Measurements from ENCODE around the gene CPA1.

Gene CPA1

DNA sequence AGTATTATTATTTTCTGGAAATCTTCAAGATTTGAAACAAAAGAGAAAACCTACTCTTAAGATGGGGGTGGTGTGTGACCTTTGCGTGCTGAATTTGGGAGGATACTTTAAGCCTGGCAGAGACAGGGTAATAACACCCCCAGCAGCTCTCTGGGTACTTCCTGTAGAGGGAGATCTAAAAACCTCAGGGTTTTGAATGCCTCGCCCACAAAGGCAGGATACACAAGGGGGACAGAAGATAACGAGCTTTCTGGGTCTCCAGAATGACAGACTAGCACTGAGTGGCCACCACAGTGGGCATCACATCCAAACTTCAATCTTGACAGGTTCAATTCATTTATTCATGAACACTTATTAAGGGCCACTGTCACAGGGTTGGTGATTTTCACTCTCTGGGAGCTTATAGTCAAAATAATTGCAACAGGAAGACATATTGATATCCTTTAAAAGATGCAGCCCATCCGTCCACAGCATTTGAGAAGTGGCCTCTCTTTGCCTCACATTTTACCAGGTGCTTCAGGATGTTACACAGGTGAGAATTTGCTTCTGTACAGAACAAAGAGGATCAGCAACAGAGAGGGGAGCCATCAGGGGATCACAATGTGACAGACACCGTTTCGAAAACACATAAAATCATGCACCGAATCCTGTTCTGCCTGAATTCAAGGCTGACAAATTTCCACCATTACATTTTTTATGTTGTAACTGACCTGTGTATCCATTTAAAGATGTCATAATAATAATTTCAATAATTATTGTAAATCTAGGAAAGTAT is 14.3 kb downstream of the CPA1 start:
- no peak for DNase-seq (ENCODE audit: low read depth in 3 of 3)

DNA sequence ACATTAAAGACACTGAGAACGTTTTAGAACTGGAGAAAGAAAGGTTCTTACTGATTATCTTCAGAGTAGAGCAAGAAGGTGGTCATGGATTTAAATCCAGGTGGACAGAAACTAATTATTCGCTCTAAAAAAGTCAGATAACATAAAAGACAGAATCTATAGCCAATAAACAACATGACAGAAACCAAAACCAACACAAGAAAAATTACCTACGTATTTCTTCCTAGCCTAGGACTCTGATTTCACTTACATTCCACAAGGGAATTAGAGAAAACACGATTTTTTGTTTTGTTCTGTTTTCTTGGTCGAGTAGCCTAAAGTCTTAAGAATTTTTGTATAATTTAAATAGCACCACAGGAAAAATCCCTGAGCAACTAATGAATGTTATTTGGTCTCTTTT is 15.1 kb downstream of the CPA1 start:
- DNase-seq (ENCODE audit: low read depth in 3 of 3) = no peak

DNA sequence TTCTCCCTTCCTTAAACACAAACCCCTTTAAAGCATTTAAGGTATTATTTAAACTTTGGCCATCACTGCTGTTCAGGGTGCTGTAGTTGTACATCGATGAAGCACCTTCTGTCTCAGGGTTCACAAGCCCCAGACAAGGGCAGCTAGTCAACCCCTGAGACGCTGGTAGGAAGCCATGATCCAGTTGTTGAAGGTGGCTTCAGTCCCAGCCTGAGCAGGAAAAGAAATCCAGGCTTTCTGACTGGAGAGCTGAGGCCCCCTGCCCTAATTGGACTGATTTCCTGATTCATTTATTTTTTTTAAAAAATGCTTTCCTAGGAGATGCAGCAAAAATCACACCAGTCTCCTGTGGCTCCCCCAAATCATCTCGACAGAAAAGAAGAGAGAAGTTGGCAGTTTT is 15.8 kb downstream of the CPA1 start:
- no peak for DNase-seq (ENCODE audit: low read depth in 3 of 3)

DNA sequence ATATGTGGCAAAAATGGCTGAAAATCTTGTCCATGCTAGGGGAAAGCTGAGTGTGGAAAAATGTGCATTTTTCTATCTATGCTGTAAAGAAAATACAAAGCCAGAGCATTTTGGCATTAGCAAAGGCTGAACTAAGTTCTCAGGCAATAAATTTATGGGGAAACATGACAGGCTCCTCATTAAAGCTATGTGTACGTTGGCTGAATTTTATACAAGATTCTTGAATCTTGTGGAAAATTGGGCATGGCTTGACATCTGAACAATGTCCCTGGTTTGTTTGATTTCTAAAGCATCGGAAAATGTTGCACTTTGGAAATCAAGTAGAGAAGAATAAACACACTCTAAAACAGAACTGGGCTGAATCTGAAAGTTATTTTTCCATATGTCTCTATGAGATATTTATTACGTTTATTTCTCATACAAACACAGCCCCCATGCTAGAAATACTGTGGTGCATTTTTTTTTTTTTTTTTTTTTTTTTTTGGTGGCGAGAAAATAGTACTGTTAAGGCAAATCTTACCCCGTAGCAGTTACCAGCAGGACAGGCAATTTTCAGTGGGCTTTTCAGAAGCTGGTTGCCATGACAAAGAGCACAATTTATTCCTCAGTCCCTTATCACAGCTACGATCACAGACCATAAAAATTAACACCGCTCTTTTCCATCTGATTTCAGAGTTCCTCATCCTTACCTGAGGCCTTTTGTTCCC is 16.9 kb downstream of the CPA1 start:
- no peak for DNase-seq (ENCODE audit: low read depth in 3 of 3)

DNA sequence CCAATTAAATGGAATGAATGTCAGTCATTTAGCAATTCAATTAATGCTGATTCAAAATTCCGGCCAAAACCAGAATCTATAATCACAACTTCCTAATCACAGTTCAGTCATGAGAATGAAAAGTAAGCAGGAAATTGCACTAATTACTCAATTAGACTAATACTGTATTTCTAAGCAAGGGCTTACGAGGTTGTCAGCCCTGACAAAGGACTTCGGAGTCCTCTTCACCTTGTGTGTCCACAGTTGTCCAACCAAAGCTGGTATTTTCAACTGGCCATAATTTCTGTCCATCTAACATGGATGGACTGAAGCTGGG is 17.4 kb downstream of the CPA1 start:
- DNase-seq (ENCODE audit: low read depth in 3 of 3) = no peak

DNA sequence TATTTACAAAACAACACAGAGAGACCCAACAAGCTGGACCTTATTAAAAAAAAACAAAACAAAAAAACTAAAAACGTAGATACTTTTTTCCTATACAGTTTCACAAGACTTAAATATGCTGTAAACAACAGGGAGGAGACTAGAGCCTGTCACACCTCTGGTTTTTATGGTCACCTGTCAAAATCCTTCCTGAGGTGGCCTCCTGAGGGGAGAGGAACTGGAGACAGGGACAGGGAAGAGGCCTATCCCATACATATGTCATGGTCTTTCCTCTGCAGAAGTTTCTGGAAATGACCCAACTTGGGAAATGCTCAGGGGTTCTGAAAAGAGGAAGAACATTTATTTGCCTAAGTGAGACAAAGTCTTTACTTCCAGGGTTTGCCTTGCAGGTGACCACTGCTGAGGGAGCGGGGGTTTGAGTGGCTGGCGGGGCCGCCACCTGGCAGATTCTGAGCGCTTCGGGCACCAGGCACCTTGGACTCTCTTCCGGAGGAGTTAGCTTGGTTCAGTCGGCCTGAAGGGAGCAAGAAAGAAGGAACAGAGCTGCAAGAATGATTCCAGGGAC is 18.3 kb downstream of the CPA1 start:
- DNase-seq (ENCODE audit: low read depth in 3 of 3) = no peak

DNA sequence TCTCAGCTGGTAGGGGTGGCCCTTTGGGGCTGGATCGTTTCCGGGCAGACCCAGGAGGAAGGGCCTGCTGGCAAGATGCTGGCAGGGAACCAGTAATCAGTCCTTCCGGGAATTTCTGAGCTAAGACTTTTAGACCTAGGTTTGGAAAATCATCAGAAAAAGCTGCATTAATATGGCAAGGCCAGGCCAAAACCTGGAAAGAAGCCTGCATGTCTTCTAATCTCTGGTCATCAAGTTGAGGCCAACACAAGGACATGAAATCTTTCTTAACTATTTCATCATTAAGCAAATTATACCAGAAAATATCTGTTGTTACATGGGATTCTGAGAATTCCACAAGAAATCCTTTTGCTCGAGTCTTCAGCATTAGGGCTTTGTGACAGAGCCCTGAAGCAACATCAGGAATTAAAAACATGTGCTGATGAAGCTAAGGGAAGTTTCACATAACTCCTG is 19.9 kb downstream of the CPA1 start:
- no peak for DNase-seq (ENCODE audit: low read depth in 3 of 3)

DNA sequence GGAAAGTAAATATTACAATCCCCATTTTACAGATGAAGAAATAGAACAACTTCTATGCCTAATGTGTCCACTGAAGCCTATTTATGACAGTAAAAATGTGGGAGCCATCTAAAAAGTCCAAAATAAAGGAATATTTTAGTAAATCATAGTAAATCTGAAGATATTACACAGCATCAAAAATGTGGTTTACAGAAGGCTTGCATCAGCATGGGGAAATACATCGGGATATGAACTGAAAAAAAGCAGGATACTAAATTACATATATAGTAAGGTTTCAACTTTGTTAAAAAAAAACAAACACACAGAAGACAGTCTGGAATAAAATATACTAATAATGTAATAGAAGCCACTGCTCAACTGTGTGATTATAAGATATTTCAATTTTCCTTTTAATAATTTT is 20.8 kb downstream of the CPA1 start:
- DNase-seq (ENCODE audit: low read depth in 3 of 3) = no peak

DNA sequence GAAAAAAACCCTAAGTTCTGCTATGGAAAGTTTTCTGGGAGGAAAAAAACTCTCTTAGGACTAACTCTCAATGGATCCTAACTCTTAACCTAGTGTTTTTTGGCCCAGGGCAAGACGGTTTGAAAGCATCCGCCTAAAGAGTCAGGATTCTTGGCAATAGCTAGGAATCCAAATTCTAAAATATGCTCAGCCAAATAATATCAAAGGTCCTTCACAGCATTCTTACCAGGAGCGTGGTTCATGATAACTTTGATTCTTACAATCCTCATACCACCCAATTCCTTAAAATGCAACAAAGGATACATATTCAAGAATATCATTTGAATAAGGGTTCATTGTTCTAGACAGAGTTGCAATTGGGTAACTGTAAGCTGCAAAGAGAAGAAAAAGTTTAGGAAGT is 21.3 kb downstream of the CPA1 start:
- no peak for DNase-seq (ENCODE audit: low read depth in 3 of 3)

DNA sequence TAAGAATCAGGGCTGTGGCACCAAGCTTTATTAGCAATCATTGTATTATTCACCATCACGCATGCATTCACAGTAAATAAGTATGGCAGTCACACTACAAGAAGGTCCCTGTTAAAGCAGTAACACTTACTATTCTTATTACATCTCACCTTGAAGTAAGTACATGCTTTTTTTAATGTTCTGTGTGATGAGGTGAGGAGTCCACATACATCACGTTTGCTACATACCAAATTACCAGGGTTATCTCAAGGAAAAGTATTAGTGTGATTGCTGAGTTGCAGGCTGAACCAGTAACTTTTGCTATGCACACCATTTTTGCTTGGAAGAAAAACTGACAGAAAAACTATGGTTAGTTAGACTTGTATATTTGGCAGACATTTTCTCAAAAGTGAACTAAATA is 24.7 kb downstream of the CPA1 start:
- no peak for DNase-seq (ENCODE audit: low read depth in 3 of 3)

DNA sequence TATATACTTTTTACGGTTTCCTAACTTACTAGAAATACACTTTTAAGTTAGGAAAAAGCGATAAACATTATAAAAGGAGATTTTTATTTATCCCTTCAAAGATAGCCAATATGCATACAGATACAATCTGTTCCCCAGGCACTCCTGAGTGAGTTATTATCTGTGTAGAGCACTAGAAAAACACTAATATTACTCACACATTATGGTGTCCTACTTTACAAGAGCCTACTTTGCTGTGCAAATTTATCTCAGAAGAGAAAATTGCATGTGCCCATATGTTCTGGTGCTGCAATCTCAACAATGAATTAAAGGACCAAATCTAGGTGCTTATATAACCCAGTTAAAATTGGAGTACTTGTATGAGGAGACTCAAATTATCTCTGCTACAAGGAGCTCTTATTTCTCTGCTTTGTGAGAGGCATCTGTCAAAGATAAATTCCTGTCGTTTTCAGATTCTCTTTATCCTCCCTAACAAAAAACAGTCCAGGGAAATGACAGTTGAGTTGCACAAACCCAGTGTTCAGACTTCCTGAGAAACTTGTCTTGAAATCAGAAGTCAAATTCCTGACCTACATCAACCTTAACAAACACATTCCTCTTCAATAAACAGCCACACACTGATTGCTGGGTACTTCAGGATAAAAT is 28.9 kb downstream of the CPA1 start:
- DNase-seq (ENCODE audit: low read depth in 3 of 3) = no peak

DNA sequence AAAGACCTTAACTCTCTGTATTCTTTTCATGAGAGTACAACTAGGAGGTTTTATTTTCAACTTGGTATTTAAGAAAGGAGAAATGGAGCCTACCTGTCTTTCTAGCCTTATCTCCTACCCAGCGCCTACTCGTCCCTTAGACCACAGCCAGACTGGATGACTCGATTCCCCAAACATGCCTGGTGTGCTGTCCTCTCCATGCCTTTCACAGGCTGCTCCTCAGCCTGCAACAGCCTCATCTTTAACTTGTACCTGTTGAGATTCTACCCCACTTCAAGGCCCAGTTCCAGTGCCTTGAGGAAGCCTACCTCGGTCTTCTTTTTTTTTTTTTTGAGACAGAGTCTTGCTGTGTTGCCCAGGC is 29.4 kb downstream of the CPA1 start:
- no peak for DNase-seq (ENCODE audit: low read depth in 3 of 3)

DNA sequence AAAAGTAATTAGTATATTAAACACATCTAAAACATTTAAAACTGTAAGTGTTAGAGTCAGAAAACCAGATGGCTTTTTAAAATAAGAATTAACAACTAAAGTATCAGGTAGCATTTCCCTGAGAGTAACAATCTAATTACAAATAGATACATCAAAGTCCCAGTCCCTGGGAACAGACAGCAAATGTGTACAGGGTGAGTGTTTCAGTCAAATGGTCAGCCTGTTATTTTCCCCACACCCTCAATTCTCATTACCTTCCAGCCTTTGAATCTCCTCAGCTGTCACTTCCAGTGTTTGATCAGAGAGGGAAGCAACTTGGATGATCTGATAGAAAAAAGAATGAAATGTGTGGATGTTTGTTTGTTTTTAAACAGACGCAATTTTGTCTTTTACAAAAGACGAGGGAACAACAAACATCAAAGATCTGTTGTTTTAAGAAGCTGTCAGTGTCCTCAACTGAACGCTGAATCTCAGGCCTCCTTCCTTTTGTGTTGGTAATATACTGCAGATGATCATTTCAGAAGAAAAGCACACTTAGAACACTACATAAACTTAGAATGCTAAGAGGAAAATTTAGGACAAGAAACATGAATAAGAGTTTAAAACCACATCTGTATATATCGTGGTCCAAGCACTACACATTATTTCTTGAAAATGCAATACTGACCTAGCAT is 30.7 kb downstream of the CPA1 start:
- DNase-seq (ENCODE audit: low read depth in 3 of 3) = no peak

DNA sequence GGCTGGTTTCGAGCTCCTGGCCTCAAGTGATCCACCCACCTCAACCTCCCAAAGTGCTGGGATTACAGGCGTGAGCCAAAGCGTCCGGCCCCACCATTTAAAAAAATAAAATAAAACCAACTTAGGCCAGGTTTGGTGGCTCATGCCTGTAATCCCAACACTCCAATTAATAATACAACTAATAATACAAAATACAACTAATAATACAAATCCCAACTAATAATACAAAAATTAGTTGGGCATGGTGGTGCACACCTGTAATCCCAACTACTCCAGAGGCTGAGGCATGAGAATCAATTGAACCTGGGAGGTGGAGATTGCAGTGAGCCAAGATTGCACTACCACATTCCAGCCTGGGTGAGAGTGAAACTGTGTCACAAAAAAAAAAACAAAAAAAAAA is 32.9 kb downstream of the CPA1 start:
- no peak for DNase-seq (ENCODE audit: low read depth in 3 of 3)

DNA sequence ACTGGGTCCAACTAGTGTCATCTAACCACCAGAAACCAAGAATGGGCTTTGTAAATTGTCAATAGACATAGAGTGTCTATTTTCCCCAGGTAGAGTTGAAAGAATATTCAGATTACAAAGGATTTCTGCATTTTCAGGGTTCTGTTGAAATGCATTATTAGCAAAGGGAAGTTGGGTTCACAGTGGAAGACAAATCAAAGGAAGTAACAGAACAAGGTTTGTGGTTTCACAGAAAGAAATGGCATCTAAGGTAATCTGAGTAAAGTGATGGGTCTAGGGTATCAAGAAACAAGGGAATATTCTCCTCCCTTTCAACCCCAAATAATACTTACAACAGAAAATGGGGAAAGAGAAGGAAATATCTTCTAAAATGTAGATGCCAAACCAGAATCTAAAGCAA is 34.7 kb downstream of the CPA1 start:
- DNase-seq (ENCODE audit: low read depth in 3 of 3) = no peak

DNA sequence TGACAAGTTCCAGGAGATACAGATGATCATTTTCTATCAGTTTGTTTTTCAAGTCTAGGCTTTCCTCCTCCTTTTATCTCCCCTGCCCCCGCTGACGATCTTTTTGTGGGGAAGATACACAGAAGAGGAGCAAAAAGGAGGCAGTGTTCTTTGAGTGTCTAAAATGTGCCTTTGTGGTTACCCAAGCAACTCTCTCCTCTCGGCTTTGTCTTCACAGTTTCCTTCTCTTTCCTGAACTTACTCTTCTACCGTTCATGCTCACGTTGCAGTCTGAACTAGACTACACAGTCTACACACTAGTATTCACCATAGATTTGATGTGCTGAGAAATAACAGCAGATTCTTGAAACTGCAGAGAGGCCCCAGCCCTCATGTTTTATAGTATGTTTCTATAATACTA is 36.9 kb downstream of the CPA1 start:
- DNase-seq (ENCODE audit: low read depth in 3 of 3) = no peak

DNA sequence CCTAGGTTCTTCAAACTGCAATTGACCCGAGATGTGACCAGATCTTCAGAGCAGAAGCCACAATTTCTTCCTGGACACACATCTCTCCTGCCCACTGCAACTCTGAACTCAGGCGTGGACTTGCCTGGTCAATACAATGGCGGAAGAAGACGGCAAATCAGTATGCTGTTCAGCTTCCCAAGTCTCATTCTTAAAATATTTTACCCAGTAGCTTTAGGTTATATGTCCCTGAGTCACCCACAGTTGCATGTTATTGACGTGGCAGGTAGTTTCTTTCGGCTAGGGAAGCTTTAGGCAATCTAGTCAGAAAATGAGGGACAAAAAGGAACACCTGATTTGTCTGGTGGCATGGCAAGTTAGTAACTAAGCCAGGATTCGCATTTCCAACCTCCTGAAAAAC is 38.0 kb downstream of the CPA1 start:
- DNase-seq (ENCODE audit: low read depth in 3 of 3) = no peak

DNA sequence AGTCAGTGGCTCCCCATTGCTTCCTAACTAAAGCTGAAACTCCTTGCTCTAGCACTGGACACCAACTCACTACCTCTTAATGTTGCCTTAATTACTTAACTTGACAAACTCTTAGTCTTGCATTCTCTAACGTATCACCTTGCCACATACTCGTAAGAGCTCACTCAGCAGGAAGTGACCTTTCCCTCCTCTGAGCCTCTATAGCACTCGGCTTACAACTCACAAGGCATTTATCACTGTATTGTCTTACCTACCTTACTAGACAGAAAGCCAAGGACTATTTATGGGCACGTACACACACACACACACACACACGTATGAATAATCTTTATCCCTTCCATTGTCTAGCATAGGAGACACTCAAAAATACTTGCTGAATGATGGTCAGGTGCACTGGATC is 39.4 kb downstream of the CPA1 start:
- DNase-seq (ENCODE audit: low read depth in 3 of 3) = no peak

DNA sequence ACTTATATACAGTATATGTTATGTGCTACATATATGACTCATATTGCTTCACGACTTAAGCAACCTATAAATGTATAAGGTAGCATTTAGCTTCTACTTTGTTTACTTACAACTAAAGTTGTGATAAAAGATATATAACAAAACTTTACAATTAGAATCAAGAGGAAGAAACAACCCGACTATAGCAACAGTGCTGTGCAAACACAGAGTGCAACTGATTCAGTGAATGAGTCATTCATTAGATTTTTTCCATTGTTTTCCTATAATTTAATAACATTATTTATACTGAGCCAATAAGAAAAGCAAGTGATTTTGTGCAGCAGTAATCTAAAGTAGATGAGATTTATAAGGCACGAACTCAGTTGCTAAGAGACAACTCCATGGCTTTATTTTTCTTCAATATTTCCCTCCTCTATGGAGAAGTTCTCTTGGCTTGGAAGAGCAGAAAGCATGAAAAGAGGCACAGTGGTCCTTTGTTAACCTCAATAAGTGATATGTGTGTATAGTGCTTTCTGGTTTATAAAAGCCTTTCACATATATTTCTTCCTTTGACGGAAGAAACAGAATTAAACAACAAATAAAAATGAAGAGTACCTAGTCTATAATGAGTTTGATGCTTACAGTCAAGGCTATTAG is 40.8 kb downstream of the CPA1 start:
- no peak for DNase-seq (ENCODE audit: low read depth in 3 of 3)

DNA sequence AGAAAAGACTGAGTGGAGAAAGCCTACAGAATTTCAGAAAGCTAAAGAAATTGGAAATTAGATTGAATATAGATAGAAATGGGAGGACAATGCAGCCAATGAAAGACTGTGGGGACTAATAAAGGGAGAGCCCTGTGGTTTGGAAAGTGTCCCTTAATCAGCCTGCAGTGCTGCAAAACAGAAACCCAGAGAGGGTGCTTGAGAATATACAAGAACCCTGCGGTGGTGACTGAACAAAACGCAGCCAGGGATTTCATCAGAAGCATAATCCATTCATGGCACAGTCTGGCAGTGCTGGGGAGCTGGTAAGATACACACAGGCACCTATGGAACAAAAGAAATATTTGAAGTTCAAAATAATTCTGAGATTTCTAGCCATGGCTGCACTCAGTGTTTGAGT is 41.4 kb downstream of the CPA1 start:
- no peak for DNase-seq (ENCODE audit: low read depth in 3 of 3)

DNA sequence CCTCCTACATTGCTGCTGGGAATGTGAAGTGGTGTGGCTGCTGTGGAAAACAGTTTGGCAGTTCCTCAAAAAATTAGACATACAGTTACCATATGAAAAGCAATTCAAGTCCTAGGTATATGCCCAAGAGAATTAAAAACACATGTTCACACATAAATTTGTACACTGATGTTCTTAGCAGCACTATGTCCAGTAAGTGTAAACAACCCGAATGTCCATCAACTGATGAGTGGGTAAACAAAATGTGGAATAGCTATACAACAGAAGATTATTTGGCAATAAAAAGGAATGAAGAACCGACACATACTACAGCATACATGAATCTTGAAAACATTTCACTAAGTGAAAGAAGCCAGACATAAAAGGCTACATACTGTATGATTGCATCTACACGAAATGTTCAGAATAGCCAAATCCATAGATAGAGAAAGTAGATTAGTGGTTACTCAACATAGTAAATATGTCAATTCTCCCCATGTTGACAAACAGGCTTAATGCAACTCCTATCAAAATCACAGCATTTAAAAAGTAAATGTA is 43.3 kb downstream of the CPA1 start:
- no peak for DNase-seq (ENCODE audit: low read depth in 3 of 3)

DNA sequence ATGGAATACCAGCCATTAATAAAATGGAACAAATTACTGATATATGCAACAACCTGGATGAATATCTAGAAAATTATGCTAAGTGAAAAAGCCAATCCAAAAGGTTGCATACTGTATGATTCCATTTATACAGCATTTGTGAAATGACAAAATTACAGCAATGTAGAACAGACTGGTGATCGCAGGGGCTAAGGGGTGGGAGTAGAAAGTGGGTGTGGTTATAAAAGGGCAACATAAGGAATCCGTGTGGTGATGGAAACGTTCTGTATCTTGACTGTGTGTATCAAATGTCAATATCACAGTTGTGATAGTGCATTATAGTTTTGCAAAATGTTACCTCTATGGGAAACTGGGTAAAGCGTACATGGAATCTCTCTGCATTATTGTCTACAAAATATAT is 45.5 kb downstream of the CPA1 start:
- DNase-seq (ENCODE audit: low read depth in 3 of 3) = no peak

All from stimulated activated CD4-positive, alpha-beta T cell treated with anti-CD3 and anti-CD28 coated beads, TNF-alpha, amount 100 ng/mL, for 24 hours (primary cell).